WTC11 (cell line): ENCODE measurements around the gene TMA7B.

Experiments
- GABPB1 ChIP-seq: sonication (generic); formaldehyde crosslinking; IDR thresholded peaks from 2 replicates; pipeline ENCODE4 v1.8.1; 2023; ENCODE audit warnings: mild to moderate bottlenecking, missing genetic modification reagents
- IRF2 ChIP-seq: sonication (generic); formaldehyde crosslinking; IDR thresholded peaks from 2 replicates; pipeline ENCODE4 v1.8.0; 2022; ENCODE audit warnings: low read depth, missing genetic modification reagents, borderline replicate concordance
- MYBL2 ChIP-seq: sonication (generic); formaldehyde crosslinking; IDR thresholded peaks from 2 replicates; pipeline ENCODE4 v1.8.1; 2023; ENCODE audit warnings: mild to moderate bottlenecking, moderate library complexity, missing genetic modification reagents
- NR2C2 ChIP-seq: sonication (generic); formaldehyde crosslinking; IDR thresholded peaks from 2 replicates; pipeline ENCODE4 v1.8.0; 2022; ENCODE audit warnings: mild to moderate bottlenecking, missing genetic modification reagents
- TP53 ChIP-seq: sonication (generic); formaldehyde crosslinking; IDR thresholded peaks from 2 replicates; pipeline ENCODE4 v1.8.1; 2023; ENCODE audit warnings: mild to moderate bottlenecking, missing genetic modification reagents
- ZNF232 ChIP-seq: sonication (generic); formaldehyde crosslinking; IDR thresholded peaks from 2 replicates; pipeline ENCODE4 v1.8.0; 2022; ENCODE audit warnings: mild to moderate bottlenecking, missing genetic modification reagents
- TF ChIP-seq, protein P1 (sequence below): sonication (generic); formaldehyde crosslinking; IDR thresholded peaks from 2 replicates; pipeline ENCODE4 v1.8.0; 2022; ENCODE audit warnings: mild to moderate bottlenecking, missing genetic modification reagents
- TF ChIP-seq, protein P2 (sequence below): fragments of 200-600 bp; IDR thresholded peaks from 2 replicates; pipeline ENCODE4 v1.8.0; 2022; ENCODE audit warnings: antibody characterized with exemption
- TF ChIP-seq, protein P3 (sequence below): sonication (generic); formaldehyde crosslinking; IDR thresholded peaks from 2 replicates; pipeline ENCODE4 v1.8.1; 2023; ENCODE audit warnings: mild to moderate bottlenecking, missing genetic modification reagents, moderate library complexity

DNA sequence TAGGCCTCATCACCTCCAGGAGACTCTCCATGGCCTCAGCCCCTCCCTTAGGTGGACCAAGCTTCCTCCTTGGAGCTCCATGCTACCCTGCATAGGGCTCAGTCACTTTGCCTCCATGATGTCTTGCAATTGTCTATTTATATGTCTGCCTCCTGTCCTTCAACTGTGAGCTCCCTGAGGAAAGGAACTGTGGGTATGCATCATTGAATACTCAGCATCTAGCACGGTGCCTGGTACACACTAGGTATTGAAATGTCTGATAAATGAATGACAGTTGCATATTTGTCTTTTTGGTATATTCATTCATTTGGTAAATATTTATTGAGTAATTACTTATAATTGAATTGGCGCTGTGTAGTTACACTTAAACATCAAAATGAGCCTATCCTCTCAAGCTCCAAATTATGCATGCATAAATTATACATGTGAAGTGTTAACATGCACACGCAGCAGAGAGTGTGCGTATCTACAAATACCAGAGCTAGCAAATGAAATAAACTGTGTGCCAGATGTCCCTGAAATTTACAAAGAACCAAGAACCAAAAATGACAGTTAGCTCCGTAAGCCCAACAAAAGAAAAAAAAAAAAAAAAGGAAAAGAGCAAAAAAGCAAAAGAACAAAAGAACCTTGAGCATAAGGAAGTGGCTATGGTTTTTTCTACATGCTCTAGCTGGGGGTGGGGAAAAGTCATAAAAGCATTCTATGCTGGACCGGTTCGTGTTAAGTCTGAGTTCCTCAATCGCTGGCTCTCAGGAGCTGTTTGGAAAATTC lies 34.1 kb upstream of the TMA7B start:
- TF ChIP-seq, protein P1, sequence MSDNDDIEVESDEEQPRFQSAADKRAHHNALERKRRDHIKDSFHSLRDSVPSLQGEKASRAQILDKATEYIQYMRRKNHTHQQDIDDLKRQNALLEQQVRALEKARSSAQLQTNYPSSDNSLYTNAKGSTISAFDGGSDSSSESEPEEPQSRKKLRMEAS, result no peak
- TF ChIP-seq, protein P2, sequence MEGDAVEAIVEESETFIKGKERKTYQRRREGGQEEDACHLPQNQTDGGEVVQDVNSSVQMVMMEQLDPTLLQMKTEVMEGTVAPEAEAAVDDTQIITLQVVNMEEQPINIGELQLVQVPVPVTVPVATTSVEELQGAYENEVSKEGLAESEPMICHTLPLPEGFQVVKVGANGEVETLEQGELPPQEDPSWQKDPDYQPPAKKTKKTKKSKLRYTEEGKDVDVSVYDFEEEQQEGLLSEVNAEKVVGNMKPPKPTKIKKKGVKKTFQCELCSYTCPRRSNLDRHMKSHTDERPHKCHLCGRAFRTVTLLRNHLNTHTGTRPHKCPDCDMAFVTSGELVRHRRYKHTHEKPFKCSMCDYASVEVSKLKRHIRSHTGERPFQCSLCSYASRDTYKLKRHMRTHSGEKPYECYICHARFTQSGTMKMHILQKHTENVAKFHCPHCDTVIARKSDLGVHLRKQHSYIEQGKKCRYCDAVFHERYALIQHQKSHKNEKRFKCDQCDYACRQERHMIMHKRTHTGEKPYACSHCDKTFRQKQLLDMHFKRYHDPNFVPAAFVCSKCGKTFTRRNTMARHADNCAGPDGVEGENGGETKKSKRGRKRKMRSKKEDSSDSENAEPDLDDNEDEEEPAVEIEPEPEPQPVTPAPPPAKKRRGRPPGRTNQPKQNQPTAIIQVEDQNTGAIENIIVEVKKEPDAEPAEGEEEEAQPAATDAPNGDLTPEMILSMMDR, result no peak
- TF ChIP-seq NR2C2 (CRISPR knock-in tag), result no peak
- no peak for TF ChIP-seq TP53
- TF ChIP-seq, protein P3, sequence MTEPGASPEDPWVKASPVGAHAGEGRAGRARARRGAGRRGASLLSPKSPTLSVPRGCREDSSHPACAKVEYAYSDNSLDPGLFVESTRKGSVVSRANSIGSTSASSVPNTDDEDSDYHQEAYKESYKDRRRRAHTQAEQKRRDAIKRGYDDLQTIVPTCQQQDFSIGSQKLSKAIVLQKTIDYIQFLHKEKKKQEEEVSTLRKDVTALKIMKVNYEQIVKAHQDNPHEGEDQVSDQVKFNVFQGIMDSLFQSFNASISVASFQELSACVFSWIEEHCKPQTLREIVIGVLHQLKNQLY, result no peak
- TF ChIP-seq ZNF232 (CRISPR knock-in tag), result no peak
- no peak for TF ChIP-seq IRF2 (CRISPR knock-in tag)
- no peak for TF ChIP-seq MYBL2 (CRISPR knock-in tag)
- no peak for TF ChIP-seq GABPB1
